GM18870 (cell line): ENCODE results near the gene PCYT1A.
"Not testable (repeated sequence)": the region's sequence is repeated elsewhere in the genome, so short reads cannot be mapped to it uniquely, and the experiment has no call there.

Source experiments
- ATAC-seq: cut with Tn5 transposase; IDR thresholded peaks from one replicate; pipeline ENCODE4 v1.9.1; 2021; ENCODE audit warnings: moderate library complexity; ENCODE audit not compliant: unreplicated experiment

The PCYT1A gene

DNA sequence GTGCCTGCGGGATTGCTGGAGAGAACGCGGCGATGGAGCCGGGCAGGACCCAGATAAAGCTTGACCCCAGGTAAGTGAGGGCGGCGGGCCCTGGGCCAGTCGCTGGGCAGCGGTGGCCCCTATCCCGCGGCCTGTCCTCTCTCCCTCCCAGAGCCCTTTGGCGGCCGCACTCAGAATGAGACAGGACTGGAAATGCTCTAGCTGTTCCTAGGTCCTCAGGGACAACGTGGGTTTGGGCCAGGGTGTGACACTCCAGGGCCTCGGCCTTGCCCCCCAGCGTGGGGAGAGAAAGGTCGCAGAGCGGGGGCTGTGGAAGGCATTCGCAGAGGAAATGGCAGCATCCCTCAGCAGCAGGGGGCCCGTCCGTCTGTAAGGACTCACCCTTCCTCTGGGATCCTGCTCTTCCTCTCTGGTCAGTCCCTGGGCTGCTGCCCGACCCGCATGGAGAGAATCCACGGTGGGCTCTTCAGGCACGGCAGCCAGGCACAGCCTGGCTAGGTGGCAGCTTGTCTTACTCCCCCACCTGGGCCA, 70.8 kb downstream of the PCYT1A start:
- no peak for ATAC-seq

DNA sequence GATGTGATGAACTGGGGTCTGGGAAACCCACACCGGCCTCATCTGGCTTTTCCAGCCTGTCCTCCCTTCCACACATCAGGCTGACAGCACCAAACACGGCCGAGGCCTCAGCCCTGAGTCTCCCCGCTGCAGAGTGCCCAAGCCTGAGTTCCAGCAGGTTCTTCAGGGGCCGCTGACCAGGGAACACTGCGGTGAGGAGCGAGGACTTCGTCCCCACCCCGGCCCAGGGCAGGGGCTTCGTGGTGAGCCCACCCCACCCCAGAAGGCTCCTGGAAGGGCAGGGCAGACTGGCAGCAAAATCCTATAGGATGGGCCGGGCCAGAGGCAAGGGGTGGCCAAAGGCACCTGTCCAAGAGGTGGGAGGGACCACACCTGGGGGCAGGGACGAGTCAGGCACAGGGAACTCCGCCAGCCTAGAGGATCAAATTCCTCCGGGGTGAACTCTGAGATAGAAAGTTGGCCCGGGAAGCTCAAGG, 71.4 kb downstream of the PCYT1A start, which contains the start of gene SLC51A:
Gene SLC51A (plus strand): TSS at position 446 of the 476 bp plus-strand sequence. CDS start 179 bp downstream, outside the sequence.
- ATAC-seq, result no peak

- no peak for ATAC-seq
Measured at GRCh38 chr3:196215493-196216020, 72.0 kb downstream of the PCYT1A start.

- ATAC-seq, result no peak
Measured at GRCh38 chr3:196214783-196215441, 72.6 kb downstream of the PCYT1A start.

GRCh38 chr3:196210673-196211556, 76.6 kb downstream of the PCYT1A start, which contains the start of gene ZDHHC19:
ZDHHC19 (minus strand) TSS chr3:196211400; CDS start chr3:196211315, 85 bp downstream.
- ATAC-seq, result no peak

- ATAC-seq, result not testable (repeated sequence)
Measured at GRCh38 chr3:196209944-196210672, 77.4 kb downstream of the PCYT1A start.

GRCh38 chr3:196208942-196209695, 78.4 kb downstream of the PCYT1A start:
- no peak for ATAC-seq

DNA sequence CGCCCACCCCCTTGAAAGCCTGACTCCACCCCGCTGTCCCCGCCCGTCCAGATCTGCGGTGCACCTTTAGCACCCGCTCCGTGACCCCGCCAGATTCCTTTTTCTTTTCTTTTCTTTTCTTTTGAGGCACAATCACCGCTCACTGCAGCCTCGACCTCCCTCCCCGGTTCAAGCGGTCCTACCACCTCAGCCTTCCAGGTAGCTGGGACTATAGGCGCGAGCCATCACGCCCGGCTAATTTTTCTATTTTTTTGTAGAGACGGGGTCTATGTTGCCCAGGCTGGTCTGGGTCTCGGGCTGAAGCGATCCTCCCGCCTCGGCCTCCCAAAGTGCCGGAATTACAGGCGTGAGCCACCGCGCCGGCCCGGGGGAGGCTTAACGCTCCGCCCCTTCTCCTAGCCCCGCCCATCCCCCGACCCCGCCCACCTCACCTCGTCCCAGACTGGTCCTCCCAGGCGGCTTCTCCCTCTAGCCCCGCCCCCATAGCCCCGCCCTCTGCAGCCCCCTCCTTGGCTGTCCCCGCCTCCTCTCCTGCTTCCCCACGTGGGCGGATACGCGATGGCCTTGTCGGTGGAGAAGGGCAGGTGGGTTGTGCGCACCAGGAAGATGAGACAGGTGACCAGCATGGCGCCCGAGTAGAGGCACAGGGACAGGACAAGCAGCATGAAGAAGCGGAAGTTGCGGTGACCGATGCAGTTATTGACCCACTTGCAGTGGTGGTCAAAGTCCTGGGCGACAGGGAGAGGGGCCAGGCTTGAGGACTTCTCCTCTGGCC, 79.5 kb downstream of the PCYT1A start:
- no peak for ATAC-seq

DNA sequence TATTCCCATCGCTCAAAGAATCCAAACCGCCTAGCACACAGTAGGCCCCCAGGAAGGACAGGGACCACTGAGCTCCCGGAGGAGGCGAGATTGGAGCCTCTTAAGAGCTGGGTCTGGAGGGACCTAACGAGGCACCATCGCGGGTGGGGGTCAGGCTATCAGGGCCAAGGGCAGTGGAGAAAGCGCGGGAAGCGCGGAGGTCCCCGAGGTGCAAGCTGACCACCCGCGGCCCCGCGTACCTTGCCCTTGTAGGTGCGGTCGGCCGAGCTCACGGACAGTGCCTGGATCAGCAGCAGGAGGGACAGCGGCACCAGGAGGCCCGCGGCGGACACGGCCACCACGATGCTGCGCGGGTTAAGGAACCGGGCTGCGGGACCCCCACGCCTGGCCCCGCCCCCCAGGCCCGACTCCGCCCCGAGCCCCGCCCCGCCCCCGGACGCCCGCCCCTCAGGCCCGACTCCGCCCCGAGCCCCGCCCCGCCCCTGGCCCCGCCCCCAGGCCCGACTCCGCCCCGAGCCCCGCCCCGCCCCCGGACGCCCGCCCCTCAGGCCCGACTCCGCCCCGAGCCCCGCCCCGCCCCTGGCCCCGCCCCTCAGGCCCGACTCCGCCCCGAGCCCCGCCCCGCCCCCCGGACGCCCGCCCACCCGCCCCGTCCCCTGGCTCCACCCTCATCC, 80.2 kb downstream of the PCYT1A start:
- no peak for ATAC-seq

GRCh38 chr3:196205442-196206205, 81.9 kb downstream of the PCYT1A start:
- not testable (repeated sequence) for ATAC-seq

GRCh38 chr3:196203846-196204245, 83.7 kb downstream of the PCYT1A start:
- ATAC-seq, result no peak

- no peak for ATAC-seq
Measured at GRCh38 chr3:196202516-196202970, 85.0 kb downstream of the PCYT1A start.

DNA sequence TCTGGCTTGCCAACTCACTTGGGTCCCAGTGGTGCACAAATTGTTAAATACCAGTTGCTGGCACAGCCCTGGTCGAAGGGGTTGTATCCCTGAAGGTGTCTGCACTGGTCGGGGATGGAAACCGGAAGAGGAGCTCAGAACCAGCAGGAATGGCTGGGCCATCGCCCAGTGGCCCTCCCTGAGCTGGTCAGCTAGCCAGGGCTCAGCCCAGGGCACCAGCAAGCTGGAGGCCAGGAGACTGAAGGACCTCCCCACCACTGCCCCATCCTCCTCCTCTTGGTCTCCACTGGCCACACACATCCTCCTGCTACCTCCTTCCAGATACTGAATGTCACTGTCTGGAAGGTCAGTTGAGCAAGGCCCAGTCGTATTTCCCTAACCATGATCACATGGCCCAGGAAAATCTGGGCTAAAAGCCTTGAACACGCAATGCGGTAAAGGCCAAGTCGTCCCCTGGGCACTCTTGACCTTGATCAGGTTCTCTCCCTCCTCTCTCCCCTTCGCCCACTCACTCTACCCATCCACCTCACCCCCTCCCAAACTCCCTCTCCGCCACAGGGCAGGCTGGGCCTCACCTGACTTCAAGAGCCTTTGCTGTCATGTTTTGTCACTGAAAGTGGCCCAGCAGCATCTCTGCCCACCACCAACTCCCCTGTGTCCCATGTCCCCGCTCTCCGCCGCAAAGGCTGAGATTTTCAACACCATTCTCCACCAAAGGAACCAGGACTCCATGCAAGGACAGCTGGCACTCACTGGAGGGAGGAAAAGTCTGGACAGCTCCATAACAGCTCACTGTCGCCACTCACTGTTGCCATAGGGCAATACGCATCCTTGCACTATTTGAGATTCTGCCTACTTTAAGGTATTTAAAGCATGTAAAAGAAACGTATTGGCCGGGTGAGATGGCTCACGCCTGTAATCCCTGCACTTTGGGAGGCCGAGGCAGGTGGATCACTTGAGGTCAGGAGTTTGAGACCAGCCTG, 88.5 kb downstream of the PCYT1A start:
- no peak for ATAC-seq

DNA sequence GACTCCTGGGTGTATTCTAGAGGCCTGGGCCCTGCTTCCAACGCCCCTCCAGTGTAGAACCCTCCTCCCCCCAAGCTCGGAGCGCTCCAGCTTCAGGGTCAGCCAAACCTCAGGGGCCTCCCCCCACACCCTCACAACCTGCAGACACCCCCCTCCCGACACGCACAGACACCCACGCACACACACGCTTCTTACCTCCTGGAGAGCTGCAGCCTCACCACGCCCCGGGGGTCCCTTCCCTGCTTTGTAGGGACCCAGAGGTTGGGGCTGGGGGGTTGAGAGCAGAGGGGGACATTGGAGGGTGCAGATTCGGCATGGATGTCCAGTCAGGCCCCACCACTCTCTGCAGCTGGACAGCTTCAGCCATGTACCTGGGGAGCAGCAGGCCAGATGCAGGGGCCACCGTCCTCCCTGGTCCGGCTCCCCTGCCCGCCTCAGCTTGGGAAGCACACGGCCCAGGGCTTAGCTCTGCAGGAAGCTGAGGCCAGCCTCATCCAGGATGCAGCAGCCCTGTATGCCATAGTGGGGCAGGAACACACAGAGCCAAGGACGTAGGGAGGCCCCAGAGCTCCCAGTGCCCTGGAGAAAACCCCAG, 89.3 kb downstream of the PCYT1A start:
- ATAC-seq, result no peak

DNA sequence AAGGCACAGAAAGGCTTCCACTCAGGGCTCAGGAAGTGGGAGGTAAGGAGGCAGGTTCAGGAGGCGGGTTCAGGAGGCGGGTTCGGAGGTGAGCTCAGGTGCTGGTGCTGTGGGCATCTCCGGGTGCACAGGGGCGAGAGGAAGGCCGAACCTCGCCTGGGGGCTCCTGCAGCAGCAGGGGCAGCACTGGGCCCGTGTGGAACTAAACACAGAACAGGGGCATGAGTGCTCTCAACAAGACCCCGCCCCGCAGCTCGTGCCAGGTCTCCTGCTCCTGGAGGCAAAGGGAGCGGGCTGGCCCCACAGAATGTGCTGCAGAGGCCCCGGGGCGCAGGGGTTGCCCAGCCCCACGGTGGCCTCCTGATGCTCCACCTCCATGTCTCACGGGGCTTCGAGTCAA, 90.0 kb downstream of the PCYT1A start:
- ATAC-seq, result no peak

DNA sequence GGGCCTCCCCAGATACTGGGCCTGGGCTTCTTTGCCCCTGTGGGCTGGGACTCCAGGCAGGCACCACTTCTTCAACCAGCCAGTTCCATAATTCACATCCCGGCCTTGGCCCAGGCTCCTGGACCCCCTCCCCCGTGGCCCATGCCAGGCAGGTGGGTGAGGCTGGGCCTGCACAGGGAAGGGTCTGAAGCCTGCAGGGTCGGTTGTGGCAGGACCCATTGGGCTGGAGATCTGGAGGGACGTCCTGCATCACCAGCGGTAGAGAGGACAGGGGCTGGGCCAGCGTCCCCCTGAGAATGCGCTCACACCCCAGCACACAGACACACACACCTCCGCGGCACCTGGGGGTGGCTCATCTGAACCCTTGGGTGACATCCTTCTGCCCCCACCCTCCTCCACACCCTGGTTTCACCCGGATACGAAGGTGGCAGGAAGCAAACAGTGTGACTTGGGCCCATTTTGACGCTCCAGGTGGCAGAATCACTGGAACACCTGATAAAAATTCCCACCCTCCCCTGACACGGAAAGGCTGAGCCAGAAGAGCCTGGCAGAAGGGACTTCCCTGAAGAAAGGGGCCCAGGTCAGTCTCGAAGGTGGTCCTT, 91.8 kb downstream of the PCYT1A start:
- ATAC-seq, result no peak
